Mesenchymal stem cell (in vitro differentiated cells and primary cell): ENCODE measurements around the gene SYNE2.
"Not testable (repeated sequence)": the region's sequence is repeated elsewhere in the genome, so short reads cannot be mapped to it uniquely, and the experiment has no call there.

Experiments used
- DNase-seq: peaks from one replicate; pipeline ENCODE4 v3.0.0-alpha.2; 2013
- H2AFZ ChIP-seq: one replicate; pipeline ENCODE4 v1.6.1; 2013; ENCODE audit warnings: low read depth, mild to moderate bottlenecking, control low read depth, inconsistent platforms, low read length, moderate library complexity
- H2AK5ac ChIP-seq: 2 replicates; pipeline ENCODE4 v1.6.1; 2013; ENCODE audit warnings: low read length, moderate library complexity, mild to moderate bottlenecking, inconsistent platforms; ENCODE audit not compliant: severe bottlenecking
- H2BK120ac ChIP-seq: one replicate; pipeline ENCODE4 v1.6.1; 2013; ENCODE audit warnings: low read depth, mild to moderate bottlenecking, inconsistent platforms, low read length, moderate library complexity
- H2BK12ac ChIP-seq, 2 experiments: one replicate each; pipeline ENCODE4 v1.6.1; 2013; ENCODE audit warnings: inconsistent platforms in 2 of 2, low read length in 2 of 2, mild to moderate bottlenecking in 2 of 2, moderate library complexity in 2 of 2, control low read depth in 1 of 2
- H2BK15ac ChIP-seq: one replicate; pipeline ENCODE4 v1.6.1; 2013; ENCODE audit warnings: mild to moderate bottlenecking, low read depth, inconsistent platforms; ENCODE audit not compliant: poor library complexity, severe bottlenecking
- H2BK5ac ChIP-seq: 2 replicates; pipeline ENCODE4 v1.6.1; 2013; ENCODE audit warnings: low read depth, mild to moderate bottlenecking, low read length, control low read depth, inconsistent platforms; ENCODE audit not compliant: poor library complexity, severe bottlenecking
- H3K14ac ChIP-seq, 2 experiments: one replicate each; pipeline ENCODE4 v1.6.1; 2013; ENCODE audit warnings: inconsistent platforms in 2 of 2, low read length in 2 of 2, control low read depth in 1 of 2, mild to moderate bottlenecking in 1 of 2, moderate library complexity in 1 of 2
- H3K18ac ChIP-seq, 2 experiments: one replicate each; pipeline ENCODE4 v1.6.1; 2013; ENCODE audit warnings: inconsistent platforms in 2 of 2, low read length in 2 of 2, control low read depth in 1 of 2, low read depth in 1 of 2, mild to moderate bottlenecking in 1 of 2
- H3K23ac ChIP-seq, 2 experiments: one replicate each; pipeline ENCODE4 v1.6.1; 2013; ENCODE audit warnings: inconsistent platforms in 2 of 2, low read length in 2 of 2, mild to moderate bottlenecking in 2 of 2, moderate library complexity in 2 of 2, control low read depth in 1 of 2
- H3K27ac ChIP-seq: 2 replicates; pipeline ENCODE4 v1.5.1; 2013; ENCODE audit warnings: mild to moderate bottlenecking, moderate library complexity, low read length, control low read depth, inconsistent platforms; ENCODE audit not compliant: poor library complexity, severe bottlenecking
- H3K27me3 ChIP-seq, 2 experiments: 2 replicates each; pipeline versions ENCODE4 v1.6.1 to v1.7.0; 2013; ENCODE audit warnings: low read length in 2 of 2, mild to moderate bottlenecking in 2 of 2, moderate library complexity in 2 of 2, control low read depth in 1 of 2, inconsistent platforms in 1 of 2; ENCODE audit not compliant: control insufficient read depth in 1 of 2, insufficient read depth in 1 of 2
- H3K36me3 ChIP-seq, 2 experiments: 2 replicates each; pipeline versions ENCODE4 v1.6.1 to v1.7.0; 2013; ENCODE audit warnings: low read length in 2 of 2, control low read depth in 1 of 2, inconsistent platforms in 1 of 2, low read depth in 1 of 2, mild to moderate bottlenecking in 1 of 2; ENCODE audit not compliant: insufficient read depth in 2 of 2, control insufficient read depth in 1 of 2
- H3K4ac ChIP-seq, 2 experiments: one replicate each; pipeline ENCODE4 v1.6.1; 2013; ENCODE audit warnings: inconsistent platforms in 2 of 2, low read length in 2 of 2, mild to moderate bottlenecking in 2 of 2, moderate library complexity in 2 of 2, control low read depth in 1 of 2, low read depth in 1 of 2
- H3K4me1 ChIP-seq: 2 replicates; pipeline ENCODE4 v1.6.1; 2013; ENCODE audit warnings: low read depth, low read length, control low read depth; ENCODE audit not compliant: control insufficient read depth, insufficient read depth
- H3K4me2 ChIP-seq: 2 replicates; pipeline ENCODE4 v1.6.1; 2013; ENCODE audit warnings: low read length, mild to moderate bottlenecking, inconsistent platforms; ENCODE audit not compliant: poor library complexity, severe bottlenecking
- H3K4me3 ChIP-seq, 2 experiments: 2 replicates each; pipeline versions ENCODE4 v1.5.1 to v1.7.0; 2013; ENCODE audit warnings: low read length in 2 of 2, mild to moderate bottlenecking in 2 of 2, control low read depth in 1 of 2, low read depth in 1 of 2; ENCODE audit not compliant: insufficient read depth in 1 of 2
- H3K79me1 ChIP-seq: replicated peaks from 2 replicates; pipeline ENCODE4 v1.6.1; 2013; ENCODE audit warnings: mild to moderate bottlenecking, control low read depth, low read length, inconsistent platforms; ENCODE audit not compliant: poor library complexity, severe bottlenecking
- H3K9ac ChIP-seq: 2 replicates; pipeline ENCODE4 v1.7.0; 2013; ENCODE audit warnings: mild to moderate bottlenecking, low read length, moderate library complexity
- H3K9me3 ChIP-seq: 2 replicates; pipeline ENCODE4 v1.7.0; 2013; ENCODE audit warnings: mild to moderate bottlenecking, low read length; ENCODE audit not compliant: control insufficient read depth
- H4K8ac ChIP-seq: one replicate; pipeline ENCODE4 v1.6.1; 2013; ENCODE audit warnings: inconsistent platforms, mild to moderate bottlenecking, low read length, moderate library complexity
- H4K91ac ChIP-seq: one replicate; pipeline ENCODE4 v1.6.1; 2013; ENCODE audit warnings: mild to moderate bottlenecking, low read length, inconsistent platforms
- WGBS: methylation state at CpG from one replicate; pipeline ENCODE4 v1.1.7; 2013; ENCODE audit warnings: mixed read lengths; 5-methylcytosine and 5-hydroxymethylcytosine counted together

Gene SYNE2

DNA sequence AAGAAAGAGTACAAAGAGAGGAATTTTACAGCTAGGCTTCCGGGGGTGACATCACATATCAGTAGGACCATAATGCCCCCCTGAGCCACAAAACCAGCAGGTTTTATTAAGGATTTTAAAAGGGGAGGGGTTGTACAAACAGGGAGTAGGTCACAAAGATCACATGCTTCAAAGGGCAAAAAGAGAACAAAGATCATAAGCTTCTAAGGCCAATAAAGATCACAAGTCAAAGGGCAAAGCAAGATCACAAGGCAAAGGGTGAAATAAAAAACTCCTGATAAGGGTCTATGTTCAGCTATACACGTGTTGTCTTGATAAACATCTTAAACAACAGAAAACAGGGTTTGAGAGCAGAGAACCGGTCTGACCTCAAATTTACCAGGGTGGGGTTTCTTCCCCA lies 41.1 kb upstream of the SYNE2 start:
- H3K27ac ChIP-seq, H3K18ac ChIP-seq, H3K4me1 ChIP-seq, H2BK5ac ChIP-seq, H3K4me2 ChIP-seq, H3K9ac ChIP-seq, H3K36me3 ChIP-seq, H2BK15ac ChIP-seq, DNase-seq, H3K4me3 ChIP-seq, H3K79me1 ChIP-seq, H2AK5ac ChIP-seq, H3K9me3 ChIP-seq, H3K23ac ChIP-seq, H4K91ac ChIP-seq, H3K4ac ChIP-seq, H2AFZ ChIP-seq, H3K14ac ChIP-seq, H3K27me3 ChIP-seq, H2BK12ac ChIP-seq, H2BK120ac ChIP-seq, H4K8ac ChIP-seq: not testable (repeated sequence)
- 93% methylated on average over 3 of the region's 3 CpGs for WGBS

DNA sequence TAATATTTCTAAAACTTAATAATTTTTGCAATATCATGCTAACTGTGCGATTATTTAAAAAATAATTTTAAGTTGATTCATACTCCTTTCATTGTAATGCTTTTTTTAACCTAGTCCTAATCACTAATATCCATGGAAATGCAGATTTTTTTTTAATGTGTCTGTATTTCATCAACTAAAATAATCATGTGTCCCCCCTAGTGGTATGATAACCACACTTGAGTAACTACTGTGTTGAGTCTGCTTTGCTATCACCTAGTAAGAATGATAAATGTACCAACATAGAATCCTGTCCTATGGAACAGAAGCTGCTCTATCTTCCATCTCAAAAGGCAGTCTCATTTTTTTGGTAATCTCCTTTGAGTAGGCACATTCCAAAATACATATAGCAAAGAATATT lies 19.1 kb upstream of the SYNE2 start:
- no CpG with 5 or more reads among the region's 1 CpG for WGBS
- Histone ChIP-seq H3K18ac (no peak overlapping the region), H3K4ac (no peak overlapping the region)

DNA sequence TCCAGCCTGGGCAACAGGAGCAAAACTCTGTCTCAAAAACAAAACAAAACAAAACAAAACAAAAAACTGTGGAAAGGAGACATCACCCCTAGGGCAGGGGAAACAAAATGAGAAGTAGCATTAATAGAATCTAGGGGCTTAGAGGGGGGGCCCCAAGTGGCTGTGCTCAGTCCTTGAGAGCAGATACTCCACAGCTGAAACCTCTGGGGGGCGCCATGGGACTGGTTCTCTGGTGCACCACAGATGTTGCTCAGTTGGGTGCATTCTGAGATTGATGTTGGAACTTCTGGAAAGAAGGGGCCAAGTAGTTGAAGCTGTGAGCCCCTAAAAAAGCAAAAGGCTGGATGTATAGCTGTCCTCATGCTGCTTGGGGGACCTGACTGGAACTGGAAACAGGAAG lies 11.8 kb upstream of the SYNE2 start:
- Histone ChIP-seq H3K36me3 (no peaks in the 10 kb centered on the region), H3K9me3 (peaks cover 7% of the 10 kb centered on the region), H3K4ac (no peak overlapping the region), H2BK5ac (no peak overlapping the region), H3K18ac (no peak overlapping the region), H2BK15ac (no peak overlapping the region), H3K79me1 (no peaks in the 10 kb centered on the region), H4K8ac (no peak overlapping the region), H4K91ac (no peak overlapping the region), H3K23ac (no peak overlapping the region), H3K4me2 (no peak overlapping the region), H2AK5ac (no peak overlapping the region), H3K4me3 (peak overlapping the region in 1 of 2 experiments; percentile 37), H3K27me3 (no peaks in the 10 kb centered on the region), H3K4me1 (no peaks in the 10 kb centered on the region), H2BK12ac (no peak overlapping the region), H3K14ac (no peak overlapping the region), H2BK120ac (no peak overlapping the region), H3K27ac (no peak overlapping the region), H3K9ac (no peak overlapping the region), H2AFZ (no peak overlapping the region)
- no peak for DNase-seq
- 12% methylated on average over 1 of the region's 1 CpG for WGBS

More for the DNA sequence above, 19.1 kb upstream of the SYNE2 start:
- no peaks in the 10 kb centered on the region for H3K4me1 ChIP-seq
- H3K27ac ChIP-seq: no peak overlapping the region
- H2BK120ac ChIP-seq: no peak overlapping the region
- no peak overlapping the region for H2BK5ac ChIP-seq
- H3K23ac ChIP-seq: no peak overlapping the region
- no peak overlapping the region for H2BK12ac ChIP-seq
- no peak overlapping the region for H3K4me2 ChIP-seq
- no peak overlapping the region for H4K8ac ChIP-seq
- H2BK15ac ChIP-seq: no peak overlapping the region
- H4K91ac ChIP-seq: no peak overlapping the region
- H3K9me3 ChIP-seq: no peaks in the 10 kb centered on the region
- no peak overlapping the region for H2AFZ ChIP-seq
- no peaks in the 10 kb centered on the region for H3K79me1 ChIP-seq
- no peak overlapping the region for H3K14ac ChIP-seq
- no peaks in the 10 kb centered on the region for H3K36me3 ChIP-seq
- H3K9ac ChIP-seq: no peak overlapping the region
- DNase-seq: no peak
- H3K27me3 ChIP-seq: no peaks in the 10 kb centered on the region
- no peak overlapping the region for H2AK5ac ChIP-seq
- no peak overlapping the region for H3K4me3 ChIP-seq

DNA sequence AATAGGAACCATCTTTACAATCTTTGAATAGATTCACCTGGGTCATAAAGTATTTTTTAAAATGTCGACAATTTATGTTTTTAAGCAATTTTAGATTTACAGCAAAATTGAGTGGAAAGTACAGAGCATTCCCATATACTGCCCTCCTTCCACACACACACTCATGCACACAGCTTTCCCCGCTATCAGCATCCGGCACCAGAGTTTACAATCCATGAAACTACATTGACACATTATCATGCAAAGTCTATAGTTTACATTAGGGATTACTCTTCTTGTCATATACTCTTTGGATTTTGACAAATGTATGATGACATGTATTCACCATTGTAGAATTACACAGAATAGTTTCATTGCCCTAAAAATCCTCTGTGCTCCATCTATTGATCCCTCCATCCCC lies 9.0 kb upstream of the SYNE2 start:
- no peak overlapping the region for H3K4ac ChIP-seq
- no peaks in the 10 kb centered on the region for H3K4me1 ChIP-seq

More for the DNA sequence above, 9.0 kb upstream of the SYNE2 start:
- no peak overlapping the region for H3K14ac ChIP-seq
- no peak overlapping the region for H2BK15ac ChIP-seq
- no peak overlapping the region for H2AK5ac ChIP-seq
- H2BK12ac ChIP-seq: no peak overlapping the region
- peaks cover 7% of the 10 kb centered on the region for H3K9me3 ChIP-seq
- no peaks in the 10 kb centered on the region for H3K36me3 ChIP-seq
- no CpG with 5 or more reads among the region's 3 CpGs for WGBS
- no peak overlapping the region for H4K8ac ChIP-seq
- no peak overlapping the region for H3K9ac ChIP-seq
- no peak overlapping the region for H3K4me2 ChIP-seq
- H3K4me3 ChIP-seq: no peak overlapping the region
- H3K23ac ChIP-seq: no peak overlapping the region
- no peak overlapping the region for H4K91ac ChIP-seq
- H3K18ac ChIP-seq: no peak overlapping the region
- no peak for DNase-seq
- no peaks in the 10 kb centered on the region for H3K79me1 ChIP-seq
- H2BK120ac ChIP-seq: no peak overlapping the region
- no peak overlapping the region for H2BK5ac ChIP-seq
- H3K27me3 ChIP-seq: no peaks in the 10 kb centered on the region
- no peak overlapping the region for H3K27ac ChIP-seq
- H2AFZ ChIP-seq: no peak overlapping the region
